ENCODE measurements around the gene CARD14. TPM values are rescaled to one million over a fixed set of nuclear protein-coding genes. Genes with fewer than 3 reads are reported as not detected.

Gene CARD14
- total RNA-seq, 2 donors from 2014 or later, result 0.29 to 0.54 TPM

GRCh38 chr17:80185968-80186367 is 16.1 kb downstream of the CARD14 start:
- Histone ChIP-seq H3K9me3 (no peaks in the 10 kb centered on the region), H3K27me3 (no peaks in the 10 kb centered on the region), H3K4me3 (no peak overlapping the region), H3K4me1 (no peaks in the 10 kb centered on the region), H3K9ac (ENCODE audit: low read depth in 2 of 2, low read length in 2 of 2) (no peak overlapping the region), H3K27ac (no peak overlapping the region), H3K36me3 (no peaks in the 10 kb centered on the region)
- intact Hi-C loops (cut with DNase I), result no loop called here
- no peak for TF ChIP-seq CTCF (IDR thresholded peaks at IDR 0.05)
- no peak for DNase-seq

- no peak for DNase-seq
- Histone ChIP-seq H3K36me3 (no peaks in the 10 kb centered on the region), H3K27ac (peak overlapping the region; percentile 37), H3K27me3 (no peaks in the 10 kb centered on the region), H3K9ac (ENCODE audit: low read depth in 2 of 2, low read length in 2 of 2) (no peak overlapping the region), H3K4me1 (no peaks in the 10 kb centered on the region), H3K9me3 (no peaks in the 10 kb centered on the region), H3K4me3 (no peak overlapping the region)
- TF ChIP-seq CTCF (IDR thresholded peaks at IDR 0.05), result no peak
- intact Hi-C loops (cut with DNase I), result no loop called here
These were observed 17.3 kb downstream of the CARD14 start for GRCh38 chr17:80187090-80187489.

- Histone ChIP-seq H3K4me3 (no peak overlapping the region), H3K9me3 (no peaks in the 10 kb centered on the region), H3K27ac (peak overlapping the region; percentile 37), H3K4me1 (no peaks in the 10 kb centered on the region), H3K27me3 (no peaks in the 10 kb centered on the region), H3K36me3 (no peaks in the 10 kb centered on the region), H3K9ac (ENCODE audit: low read depth in 2 of 2, low read length in 2 of 2) (no peak overlapping the region)
- intact Hi-C loops (cut with DNase I), result no loop called here
- TF ChIP-seq CTCF (IDR thresholded peaks at IDR 0.05), result no peak
- DNase-seq, result peak; percentile 79
These were observed 17.7 kb downstream of the CARD14 start for GRCh38 chr17:80187515-80187941.

GRCh38 chr17:80189611-80190010 is 19.8 kb downstream of the CARD14 start:
- Histone ChIP-seq H3K27ac (no peak overlapping the region), H3K9me3 (no peaks in the 10 kb centered on the region), H3K36me3 (no peaks in the 10 kb centered on the region), H3K27me3 (no peaks in the 10 kb centered on the region), H3K4me1 (no peaks in the 10 kb centered on the region), H3K4me3 (no peak overlapping the region), H3K9ac (ENCODE audit: low read depth in 2 of 2, low read length in 2 of 2) (no peak overlapping the region)
- no peak for TF ChIP-seq CTCF (IDR thresholded peaks at IDR 0.05)
- DNase-seq, result no peak
- intact Hi-C loops (cut with DNase I), result no loop called here

- Histone ChIP-seq H3K36me3 (no peaks in the 10 kb centered on the region), H3K4me1 (no peaks in the 10 kb centered on the region), H3K4me3 (no peak overlapping the region), H3K9me3 (no peaks in the 10 kb centered on the region), H3K27ac (no peak overlapping the region), H3K27me3 (no peaks in the 10 kb centered on the region), H3K9ac (ENCODE audit: low read depth in 2 of 2, low read length in 2 of 2) (no peak overlapping the region)
- intact Hi-C loops (cut with DNase I), result no loop called here
- no peak for TF ChIP-seq CTCF (IDR thresholded peaks at IDR 0.05)
- DNase-seq, result no peak
These were observed 20.9 kb downstream of the CARD14 start for GRCh38 chr17:80190716-80191115.

GRCh38 chr17:80191192-80191591 is 21.4 kb downstream of the CARD14 start:
- H3K9me3 ChIP-seq, result no peaks in the 10 kb centered on the region
- H3K27me3 ChIP-seq, result no peaks in the 10 kb centered on the region
- no peaks in the 10 kb centered on the region for H3K4me1 ChIP-seq
- no peaks in the 10 kb centered on the region for H3K36me3 ChIP-seq
- no peak for TF ChIP-seq CTCF (IDR thresholded peaks at IDR 0.05)
- no peak overlapping the region for H3K27ac ChIP-seq
- no peak for DNase-seq
- intact Hi-C loops (cut with DNase I), result no loop called here
- H3K9ac ChIP-seq (ENCODE audit: low read depth in 2 of 2, low read length in 2 of 2), result no peak overlapping the region
- no peak overlapping the region for H3K4me3 ChIP-seq
